Adrenal gland (tissue), 5 donors: ENCODE data around the gene MRPS25.

Experiments
- POLR2A ChIP-seq, 2 donors: fragments of 450-650 bp; IDR thresholded peaks; one replicate each; pipeline ENCODE4 v1.6.1; 2017; ENCODE audit warnings: antibody characterized with exemption in 2 of 2, mild to moderate bottlenecking in 2 of 2, moderate library complexity in 1 of 2
- TF ChIP-seq, protein P1 (sequence below), 6 experiments: fragments of 450-650 bp in 4 of 6; fragments of 200-600 bp in 2 of 6; sonication (generic) in 1 of 6; IDR thresholded peaks; 1 replicate in 5 of 6; 2 replicates in 1 of 6; pipeline versions ENCODE4 v1.5.1 to v1.8.0; 2016 to 2021; ENCODE audit warnings: antibody characterized with exemption in 6 of 6, mild to moderate bottlenecking in 2 of 6, moderate library complexity in 1 of 6
- donor health status: DM: no; HTN: no; CAD: no.

DNA sequence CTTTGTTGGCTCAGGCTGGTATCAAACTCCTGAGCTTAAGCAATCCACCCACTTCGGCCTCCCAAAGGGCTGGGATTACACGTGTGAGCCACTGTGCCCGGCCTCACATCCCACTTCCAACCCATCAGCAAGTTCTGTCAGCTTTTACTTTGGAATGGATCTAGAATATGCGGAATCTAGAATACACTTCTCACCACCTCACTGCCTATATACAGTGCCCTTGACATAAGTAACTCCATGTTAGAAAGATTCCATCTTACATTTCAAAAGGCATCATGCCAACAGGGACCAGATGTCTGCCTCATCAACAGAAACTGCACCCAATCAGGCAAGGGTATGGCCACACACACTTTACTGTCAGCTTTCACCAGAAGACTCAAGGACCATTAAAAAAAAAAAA, 43.8 kb upstream of the MRPS25 start:
- TF ChIP-seq, protein P1, sequence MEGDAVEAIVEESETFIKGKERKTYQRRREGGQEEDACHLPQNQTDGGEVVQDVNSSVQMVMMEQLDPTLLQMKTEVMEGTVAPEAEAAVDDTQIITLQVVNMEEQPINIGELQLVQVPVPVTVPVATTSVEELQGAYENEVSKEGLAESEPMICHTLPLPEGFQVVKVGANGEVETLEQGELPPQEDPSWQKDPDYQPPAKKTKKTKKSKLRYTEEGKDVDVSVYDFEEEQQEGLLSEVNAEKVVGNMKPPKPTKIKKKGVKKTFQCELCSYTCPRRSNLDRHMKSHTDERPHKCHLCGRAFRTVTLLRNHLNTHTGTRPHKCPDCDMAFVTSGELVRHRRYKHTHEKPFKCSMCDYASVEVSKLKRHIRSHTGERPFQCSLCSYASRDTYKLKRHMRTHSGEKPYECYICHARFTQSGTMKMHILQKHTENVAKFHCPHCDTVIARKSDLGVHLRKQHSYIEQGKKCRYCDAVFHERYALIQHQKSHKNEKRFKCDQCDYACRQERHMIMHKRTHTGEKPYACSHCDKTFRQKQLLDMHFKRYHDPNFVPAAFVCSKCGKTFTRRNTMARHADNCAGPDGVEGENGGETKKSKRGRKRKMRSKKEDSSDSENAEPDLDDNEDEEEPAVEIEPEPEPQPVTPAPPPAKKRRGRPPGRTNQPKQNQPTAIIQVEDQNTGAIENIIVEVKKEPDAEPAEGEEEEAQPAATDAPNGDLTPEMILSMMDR (IDR thresholded peaks at IDR 0.05) = no peak
- TF ChIP-seq POLR2A (IDR thresholded peaks at IDR 0.05) = no peak
